ENCODE data around the gene ADNP2.

ADNP2 gene

DNA sequence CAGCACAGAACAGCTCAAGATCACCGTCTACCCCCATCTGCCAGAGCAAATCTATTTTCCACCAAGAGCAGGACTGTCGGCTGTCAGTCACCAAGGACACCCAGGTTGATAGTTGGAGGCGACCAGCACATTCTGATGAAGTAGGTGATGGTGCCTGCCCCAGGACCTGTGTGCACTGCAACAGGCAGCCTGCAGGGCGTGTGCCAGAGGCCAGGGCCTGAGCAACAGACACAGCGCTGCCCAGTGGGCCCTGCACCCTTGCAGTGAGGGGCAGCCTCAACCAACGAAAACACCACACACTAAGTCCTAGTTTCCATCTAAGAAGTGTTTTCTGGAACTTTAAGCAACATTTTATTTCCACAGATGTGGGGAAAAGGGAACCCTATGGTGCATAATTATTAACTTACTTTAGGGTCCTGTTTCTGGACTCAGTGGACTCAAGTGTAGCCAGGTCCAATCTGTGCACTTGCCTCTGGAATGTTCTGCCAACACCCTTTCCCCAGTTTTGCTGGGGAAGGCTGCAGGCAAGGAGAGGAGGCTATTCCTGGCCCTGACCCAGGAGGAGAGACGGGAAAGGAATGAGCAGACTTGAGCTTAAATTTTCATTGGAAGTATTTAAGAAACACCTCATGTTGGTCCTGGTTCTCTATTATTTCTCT is 61.5 kb downstream of the ADNP2 start:
- no peak for DNase-seq (ENCODE audit: low read depth)

DNA sequence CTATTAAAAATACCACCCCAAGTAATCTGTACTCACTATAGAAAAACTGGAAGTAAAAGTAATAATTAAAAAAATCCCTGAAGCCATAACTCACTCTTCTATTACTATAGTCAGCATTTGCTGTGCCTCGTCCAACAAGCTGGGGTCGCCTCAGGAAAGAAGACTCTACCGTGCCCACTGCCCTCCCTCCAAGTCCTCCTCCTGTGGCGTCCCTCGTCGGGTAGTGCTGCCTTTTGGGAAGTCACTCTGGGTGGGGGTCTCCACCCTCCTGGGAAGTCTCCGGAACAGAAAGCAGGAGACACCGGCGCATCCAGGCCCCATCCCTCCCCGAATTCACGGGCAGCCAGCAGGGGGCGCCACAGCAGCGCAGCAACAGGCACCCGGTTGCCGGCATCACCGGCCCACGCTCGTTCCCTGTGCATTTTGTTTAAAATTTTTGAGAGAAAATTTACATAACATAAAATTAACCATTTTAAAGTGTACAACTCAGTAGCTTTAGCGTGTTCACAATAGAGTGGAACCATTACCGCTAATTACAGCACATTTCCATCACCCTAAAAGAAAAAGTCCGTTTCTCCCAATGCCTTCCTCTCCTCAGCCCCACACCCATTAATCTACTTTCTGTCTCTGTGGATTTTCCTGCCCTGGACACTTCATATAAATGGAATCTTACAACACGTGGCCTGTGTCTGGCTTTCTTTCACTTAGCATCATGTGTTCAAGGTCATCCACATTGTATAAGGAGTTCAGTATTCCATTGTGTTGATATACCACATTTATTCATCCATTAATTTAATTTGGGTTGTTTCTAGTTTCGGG is 62.2 kb downstream of the ADNP2 start:
- no peak for DNase-seq (ENCODE audit: low read depth)

DNA sequence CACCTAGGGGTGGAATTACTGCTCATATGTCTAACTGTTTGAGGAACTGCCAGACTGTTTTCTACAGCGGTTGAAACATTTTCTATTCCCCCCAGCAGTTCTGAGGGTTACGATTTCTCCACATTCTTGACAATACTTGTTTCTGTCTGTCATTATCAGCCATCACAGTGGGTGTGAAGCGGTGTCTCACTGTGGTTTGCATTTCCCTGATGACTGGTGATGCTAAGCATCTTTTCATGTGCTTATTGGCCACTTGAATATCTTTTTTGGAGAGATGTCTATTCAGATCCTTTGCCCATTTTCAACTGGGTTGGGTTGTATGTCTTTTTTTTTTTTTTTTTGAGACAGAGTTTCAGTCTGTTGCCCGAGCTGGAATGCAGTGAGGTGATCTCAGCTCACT is 63.0 kb downstream of the ADNP2 start:
- DNase-seq (ENCODE audit: low read depth): no peak

DNA sequence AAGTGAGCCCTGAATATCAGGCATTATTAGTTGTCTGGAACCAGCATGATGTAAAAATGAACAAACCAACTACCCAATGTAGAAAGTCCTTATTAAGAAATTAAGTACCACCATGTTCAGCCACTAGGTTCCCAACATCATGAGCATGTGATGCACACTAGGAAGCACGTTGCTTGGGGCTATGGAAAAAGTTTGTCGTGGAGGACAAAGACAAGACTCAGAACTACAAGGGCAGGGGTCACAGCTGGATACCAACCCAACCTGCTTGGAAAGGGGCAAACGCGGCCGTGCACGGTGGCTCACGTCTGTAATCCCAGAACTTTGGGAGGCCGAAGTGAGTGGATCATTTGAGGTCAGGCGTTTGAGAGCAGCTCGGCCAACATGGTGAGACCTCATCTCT is 64.0 kb downstream of the ADNP2 start:
- no peak for DNase-seq (ENCODE audit: low read depth)

DNA sequence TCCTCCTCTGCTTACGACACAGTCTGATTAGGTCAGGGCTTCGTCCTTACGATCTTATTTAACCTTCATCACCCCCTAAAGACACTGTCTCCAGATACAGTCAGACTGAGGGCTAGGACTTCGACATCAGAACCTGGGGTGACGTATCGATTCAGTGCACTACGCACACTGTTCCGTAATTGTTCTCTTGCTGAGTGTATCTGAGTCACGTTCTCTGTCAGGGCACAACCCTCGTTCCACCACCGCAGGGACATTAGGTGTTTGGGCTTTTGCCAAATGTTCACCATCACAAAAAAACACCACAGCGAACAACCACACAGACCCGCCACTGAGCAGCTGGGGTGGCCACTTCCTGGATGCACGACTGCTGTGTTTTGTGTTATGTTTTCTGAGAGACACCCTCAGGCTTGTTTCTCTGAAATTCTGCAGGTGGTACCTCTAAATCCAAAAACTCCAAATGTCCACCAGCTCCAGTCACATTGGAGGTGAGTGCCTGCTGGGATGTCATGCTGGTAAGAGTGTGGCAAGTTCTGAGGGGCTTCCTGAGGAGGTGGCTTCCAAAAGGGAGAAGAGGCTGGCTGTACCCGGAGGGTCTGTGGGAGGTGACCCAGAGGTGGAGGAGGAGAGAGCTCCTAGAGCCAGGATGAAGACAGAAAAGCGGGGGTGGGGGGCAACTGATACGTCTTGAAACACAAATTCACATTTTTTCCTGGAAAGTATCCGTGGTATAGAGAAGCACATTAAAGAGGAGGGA is 66.6 kb downstream of the ADNP2 start:
- DNase-seq (ENCODE audit: low read depth): no peak

DNA sequence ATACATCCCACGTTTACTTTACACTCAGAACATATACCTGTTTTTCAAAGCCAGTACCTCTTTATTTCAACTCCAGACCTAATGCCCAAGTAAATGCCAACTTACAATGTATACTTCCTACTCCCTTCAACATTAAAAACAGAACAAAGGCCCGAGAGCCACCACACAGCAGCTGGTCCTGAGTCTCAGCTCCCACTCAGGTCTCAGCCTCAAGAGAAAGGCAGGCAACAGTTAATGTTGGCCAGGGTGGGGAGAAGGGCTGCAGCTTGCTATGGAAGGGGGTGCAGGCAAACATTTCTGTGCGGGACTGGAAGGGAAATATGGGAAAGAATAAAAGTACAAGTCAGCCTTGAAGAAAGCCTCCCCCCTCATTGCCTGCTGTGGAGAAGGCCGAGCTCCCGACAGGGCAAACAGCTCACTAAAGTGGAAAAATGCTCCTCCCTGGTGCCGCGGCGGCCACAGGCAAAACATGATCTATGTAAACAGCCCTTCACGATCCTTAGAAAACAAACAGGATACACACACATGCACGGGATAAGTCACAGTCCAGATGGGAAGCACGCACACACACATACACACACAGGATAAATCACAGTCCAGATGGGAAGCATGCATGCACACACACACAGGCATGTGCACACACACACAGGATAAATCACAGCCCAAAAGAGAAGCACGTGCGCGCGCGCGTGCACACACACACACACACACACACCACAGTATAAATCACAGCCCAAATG is 67.4 kb downstream of the ADNP2 start:
- DNase-seq (ENCODE audit: low read depth): no peak

DNA sequence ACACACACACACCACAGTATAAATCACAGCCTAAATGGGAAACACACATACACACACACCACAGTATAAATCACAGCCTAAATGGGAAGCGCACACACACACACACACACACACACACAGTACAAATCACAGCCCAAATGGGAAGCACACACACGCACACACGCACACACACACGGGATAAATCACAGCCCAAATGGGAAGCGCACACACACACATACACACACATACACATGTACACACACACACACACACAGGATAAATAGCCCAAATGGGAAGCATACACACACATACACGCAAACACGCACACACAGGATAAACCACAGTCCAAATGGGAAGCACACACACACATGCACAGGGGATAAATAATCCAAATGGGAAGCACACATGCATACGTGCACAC is 68.1 kb downstream of the ADNP2 start:
- DNase-seq (ENCODE audit: low read depth): no peak

DNA sequence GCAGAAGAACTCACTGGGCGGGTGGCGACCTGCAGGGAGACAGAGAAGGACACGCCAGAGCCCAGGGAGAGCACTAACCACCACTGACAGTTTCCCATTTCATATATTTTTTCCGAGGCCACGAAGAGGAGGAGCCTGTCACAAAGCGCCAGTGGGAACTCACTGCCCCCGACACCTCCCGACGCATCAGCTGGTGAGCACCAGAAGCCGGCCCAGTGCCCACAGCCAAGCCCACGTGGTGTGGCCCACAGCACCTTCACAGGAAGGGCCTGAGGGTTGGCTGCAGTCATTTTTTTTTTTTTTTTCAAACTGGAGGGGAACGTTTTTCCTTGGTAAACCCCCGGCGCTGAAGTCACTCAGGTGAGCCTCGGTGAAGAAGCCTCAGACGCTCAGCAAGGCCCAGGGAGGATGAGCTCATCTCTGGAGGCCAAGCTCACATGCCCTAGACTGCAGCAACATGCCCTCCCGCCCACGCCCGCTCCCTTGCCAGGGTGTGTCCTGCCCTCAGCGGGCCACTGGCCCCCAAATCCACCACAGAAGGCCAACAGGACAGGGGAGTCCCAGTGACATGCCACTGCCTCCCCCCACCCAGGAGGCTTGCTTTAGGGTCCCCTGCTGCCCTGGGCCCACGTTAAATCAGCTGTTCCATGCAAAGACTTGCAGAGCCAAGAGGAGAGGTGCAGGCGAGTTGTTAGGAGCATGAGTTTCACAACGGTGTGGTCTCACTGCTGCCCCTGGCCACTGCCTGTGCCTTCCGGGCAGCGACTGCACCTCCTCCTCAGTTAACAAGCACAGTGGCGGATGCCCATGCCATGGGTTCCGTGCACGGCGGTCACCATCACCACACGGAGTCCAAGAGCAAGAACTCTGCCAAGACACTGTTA is 70.1 kb downstream of the ADNP2 start:
- no peak for DNase-seq (ENCODE audit: low read depth)

DNA sequence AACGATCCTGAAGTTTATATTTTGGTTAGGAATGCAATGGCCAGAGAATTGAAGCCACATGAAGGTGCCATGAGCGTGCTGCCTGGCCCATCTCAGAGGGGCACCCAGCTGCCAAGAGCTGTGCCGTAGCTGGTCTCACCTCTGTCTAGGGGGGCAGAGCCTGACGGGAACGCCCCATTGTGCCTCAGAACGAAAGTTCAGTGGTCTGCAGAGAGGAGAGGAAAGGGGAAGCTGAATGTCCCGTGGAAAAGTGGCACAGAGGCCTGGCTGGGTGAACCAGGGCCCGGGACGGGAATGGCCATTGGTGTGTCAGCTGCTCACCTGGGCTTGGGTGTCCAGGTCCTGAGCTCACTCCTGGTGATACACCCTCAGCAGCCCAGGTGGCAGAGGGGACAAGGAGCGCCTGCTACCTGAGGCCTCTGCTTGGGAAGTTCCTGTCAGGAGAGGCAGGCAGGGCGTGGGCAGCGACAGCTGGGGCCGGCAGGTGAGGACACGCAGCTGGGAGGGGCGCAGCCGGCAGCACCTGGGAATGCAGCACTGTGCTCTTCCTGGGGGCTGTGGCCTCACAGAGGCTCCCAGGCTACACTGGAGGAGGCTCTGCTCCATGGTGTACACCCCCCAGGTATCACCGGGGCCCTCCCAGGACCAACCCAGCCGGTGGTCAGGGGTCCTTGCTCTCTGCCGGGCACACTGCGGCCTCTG is 70.9 kb downstream of the ADNP2 start:
- no peak for DNase-seq (ENCODE audit: low read depth)

DNA sequence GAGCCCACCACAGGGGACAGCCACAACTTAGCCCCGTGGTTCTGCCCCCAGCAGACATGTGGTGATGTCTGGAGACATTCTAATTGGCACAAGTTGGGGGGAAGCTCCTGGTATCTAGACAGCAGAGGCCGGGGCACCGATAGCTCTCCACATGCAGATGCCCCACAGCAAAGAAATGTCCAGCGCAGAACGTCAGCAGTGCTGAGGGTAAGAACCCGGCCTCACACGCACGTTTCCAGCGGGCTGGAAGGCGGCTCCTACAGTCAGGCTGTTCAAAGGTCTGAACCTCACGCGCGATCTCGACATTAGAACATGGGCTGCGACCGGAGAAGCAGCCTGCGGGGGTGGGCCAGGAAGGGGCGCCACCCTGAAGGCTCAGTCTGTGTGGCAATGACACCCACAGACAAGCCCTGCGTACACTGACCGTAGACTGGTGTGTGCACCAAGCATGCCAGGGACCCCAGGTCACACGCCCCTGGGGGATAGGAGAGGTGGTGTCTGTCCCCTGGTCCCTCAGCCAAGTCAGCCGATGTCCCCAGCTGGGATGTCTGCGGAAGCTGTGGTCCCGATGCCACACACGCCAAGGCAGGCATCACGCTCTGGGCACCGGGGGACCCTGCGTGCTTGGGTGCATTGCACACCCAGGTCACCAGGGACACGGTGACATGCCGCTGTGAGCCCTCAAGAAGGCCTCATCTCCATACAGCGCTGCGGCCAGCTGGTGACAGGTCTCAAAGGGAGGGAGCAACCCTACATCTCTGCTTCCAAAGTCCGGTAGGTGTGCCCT is 71.9 kb downstream of the ADNP2 start:
- no peak for DNase-seq (ENCODE audit: low read depth)

DNA sequence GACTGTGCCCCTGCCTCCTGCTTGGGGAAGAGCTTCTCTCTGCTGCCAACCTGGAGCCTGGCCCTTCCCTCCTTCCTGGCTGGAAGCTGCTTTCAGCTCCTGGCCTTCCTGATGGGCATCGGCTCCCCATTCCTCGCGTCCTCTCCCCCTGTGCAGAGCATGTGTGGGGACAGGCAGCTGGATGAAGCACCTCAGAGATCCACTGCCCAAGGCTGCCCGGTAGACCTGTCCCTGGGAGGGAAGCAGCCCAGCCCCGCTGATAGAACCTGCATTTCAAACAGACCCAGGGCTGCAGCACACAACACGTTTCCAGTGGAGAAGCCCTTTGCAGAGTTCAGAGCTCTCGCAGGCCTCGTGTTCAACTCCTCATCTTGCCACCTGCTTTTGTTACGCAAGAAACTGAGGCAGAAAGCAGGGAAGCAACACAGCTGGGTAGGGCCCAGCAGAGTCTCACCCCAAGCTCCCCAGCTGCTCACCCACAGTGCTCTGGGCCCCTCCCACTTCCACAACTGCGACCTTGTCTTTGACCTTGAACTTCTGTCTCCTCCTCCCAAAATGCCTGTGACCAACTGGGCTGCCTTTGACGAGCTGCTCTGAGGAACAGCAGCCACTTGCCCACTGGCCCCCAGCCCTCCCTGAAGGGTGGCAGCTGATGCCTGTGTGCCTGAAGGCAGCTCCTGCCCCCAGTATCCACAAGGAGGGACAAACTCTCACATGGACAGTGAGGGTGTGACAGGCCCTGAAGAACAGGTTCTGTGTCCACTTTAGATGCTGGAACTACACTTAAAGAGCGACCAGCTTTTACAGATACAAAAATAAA is 72.8 kb downstream of the ADNP2 start:
- DNase-seq (ENCODE audit: low read depth): no peak

DNA sequence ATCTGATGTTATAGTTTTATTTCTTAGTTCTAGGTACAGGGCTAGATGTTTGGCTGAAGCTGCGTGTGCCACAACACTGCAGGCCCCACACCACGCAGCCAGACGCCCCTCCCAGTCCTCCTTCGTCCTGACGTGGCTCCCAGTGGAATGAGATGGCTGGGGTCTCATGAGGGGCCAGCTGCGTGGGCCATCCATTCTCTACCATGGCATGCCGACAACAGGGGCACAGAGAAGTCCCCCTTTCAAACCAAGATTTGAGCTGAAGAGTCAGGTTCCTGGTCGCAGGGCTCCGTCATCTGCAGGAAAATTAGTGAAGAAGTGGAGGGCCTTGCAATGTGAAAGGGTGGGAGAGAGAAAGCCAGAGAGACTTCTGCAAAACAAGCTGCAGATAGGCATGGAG is 73.8 kb downstream of the ADNP2 start:
- no peak for DNase-seq (ENCODE audit: low read depth)

DNA sequence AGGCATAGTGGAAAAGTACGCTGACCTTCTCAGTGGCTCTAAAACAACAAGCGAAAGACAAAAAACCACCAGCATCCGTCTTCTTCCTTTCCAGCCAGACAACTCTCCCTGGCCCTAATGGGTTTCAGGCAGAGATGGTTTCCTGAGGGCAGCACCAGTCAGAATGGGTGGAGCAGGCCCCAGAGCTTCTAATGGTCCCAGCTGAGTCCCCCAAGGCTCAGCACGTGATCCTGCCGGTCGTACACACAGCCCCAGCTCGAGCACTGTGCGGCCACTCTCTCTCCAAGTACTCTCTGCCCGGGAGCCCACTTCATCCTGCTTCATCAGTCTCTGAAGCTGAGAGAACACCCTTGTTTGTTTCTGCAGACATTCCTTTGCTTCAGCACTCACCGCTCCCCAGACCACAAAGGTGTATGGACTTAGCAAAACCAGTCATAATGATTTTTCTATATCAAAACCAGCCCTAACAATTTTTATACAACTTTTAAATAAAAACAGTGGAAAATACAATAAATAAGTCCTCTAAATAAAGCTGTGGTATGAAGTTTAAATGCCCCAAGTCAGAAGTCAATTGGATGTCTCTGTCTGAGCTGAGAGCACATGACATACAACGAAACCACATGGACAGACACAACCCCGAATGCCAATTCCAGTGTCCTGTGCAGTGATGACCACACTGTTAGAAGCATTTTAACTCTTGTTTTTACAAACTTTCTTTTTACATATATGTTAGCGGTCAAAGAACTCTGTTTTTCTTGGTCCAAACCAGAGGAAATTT is 74.4 kb downstream of the ADNP2 start:
- DNase-seq (ENCODE audit: low read depth): no peak

DNA sequence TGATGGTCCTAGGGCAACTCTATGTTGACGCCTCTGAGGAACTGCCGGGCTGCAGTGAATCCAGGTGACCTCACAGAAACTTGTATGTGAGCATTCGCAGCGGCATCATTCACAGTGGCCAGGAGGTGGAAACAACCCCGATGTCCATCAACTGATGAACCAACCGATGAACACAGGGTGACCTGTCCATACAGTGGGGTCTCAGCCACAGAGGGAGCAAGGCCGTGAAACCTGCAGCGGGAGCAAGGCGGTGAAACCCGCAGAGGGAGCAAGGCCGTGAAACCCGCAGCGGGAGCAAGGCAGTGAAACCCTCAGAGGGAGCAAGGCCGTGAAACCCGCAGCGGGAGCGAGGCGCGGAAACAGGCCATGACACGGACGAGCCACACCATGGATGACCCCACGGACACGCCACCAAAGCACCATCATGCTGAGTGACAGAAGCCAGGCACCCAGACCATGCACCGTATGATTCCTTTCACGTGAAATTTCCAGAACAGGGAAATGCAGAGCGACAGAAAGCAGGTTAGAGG is 75.2 kb downstream of the ADNP2 start:
- no peak for DNase-seq (ENCODE audit: low read depth)

DNA sequence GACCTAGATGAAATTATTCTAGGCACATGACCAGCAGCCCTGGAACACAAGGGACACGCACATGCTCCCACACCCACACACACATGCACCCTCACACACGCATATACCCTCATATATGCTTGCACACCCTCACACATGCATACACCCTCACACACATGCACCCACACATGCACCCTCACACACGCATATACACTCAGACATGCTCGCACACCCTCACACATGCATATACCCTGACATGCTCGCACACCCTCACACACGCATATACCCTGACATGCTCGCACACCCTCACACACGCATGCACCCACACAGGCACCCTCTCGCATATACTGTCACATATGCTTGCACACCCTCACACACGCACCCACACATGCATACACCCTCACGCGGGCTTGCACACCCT is 76.5 kb downstream of the ADNP2 start:
- DNase-seq (ENCODE audit: low read depth): no peak

DNA sequence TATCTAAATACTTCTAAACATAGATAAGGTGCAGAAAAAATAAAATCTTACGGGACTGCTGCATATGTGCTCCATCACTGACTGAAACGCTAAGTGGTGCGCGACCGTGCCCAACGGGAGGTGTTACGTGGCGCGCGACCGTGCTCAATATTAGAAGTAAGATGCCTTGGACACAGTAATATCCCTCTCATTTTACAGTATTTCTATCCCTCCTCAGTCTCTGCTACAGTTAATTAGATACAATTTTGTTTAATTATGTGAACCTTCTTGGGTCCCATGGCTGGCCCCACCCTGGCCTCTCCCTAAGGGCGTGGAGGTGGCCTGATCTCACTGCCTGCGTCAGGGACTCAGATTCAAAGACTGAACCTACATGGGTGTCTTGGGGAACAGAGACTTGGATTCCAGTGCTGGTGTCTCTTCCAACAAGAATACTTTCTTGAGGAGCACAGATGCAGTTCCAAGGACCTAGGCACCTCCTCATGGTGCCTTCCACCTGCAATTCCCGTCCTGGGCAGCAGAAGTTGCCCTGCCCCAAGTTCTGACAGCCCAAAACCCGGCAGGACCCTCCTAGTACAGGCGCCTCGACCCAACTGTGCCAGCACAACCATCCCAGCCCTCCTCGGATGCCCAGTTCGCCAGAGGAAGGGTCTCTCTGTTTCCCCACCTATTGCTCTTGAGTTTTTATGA is 79.0 kb downstream of the ADNP2 start:
- DNase-seq (ENCODE audit: low read depth): no peak

All from fibroblast of the conjunctiva (primary cell).